WI38 (cell line): ENCODE results near the gene NCS1.

Experiments used
- H3K4me3 ChIP-seq: 2 replicates; pipeline ENCODE4 v1.5.1; 2011; ENCODE audit warnings: low read depth, mild to moderate bottlenecking, control low read depth, low read length
- CTCF ChIP-seq: IDR thresholded peaks from 2 replicates; pipeline ENCODE4 v1.5.1; 2012; ENCODE audit warnings: low read depth, mild to moderate bottlenecking, control low read depth, low read length

NCS1 gene

GRCh38 chr9:130140706-130141105 lies 31.5 kb upstream of the NCS1 start:
- TF ChIP-seq CTCF: no peak
- no peak overlapping the region for H3K4me3 ChIP-seq

- no peak overlapping the region for H3K4me3 ChIP-seq
- TF ChIP-seq CTCF: no peak
Measured at GRCh38 chr9:130142056-130142455, 30.1 kb upstream of the NCS1 start.

- TF ChIP-seq CTCF: no peak
Measured at GRCh38 chr9:130142641-130143040, 29.6 kb upstream of the NCS1 start.

GRCh38 chr9:130143279-130143893 lies 28.8 kb upstream of the NCS1 start:
- no peak overlapping the region for H3K4me3 ChIP-seq
- TF ChIP-seq CTCF: no peak

More at GRCh38 chr9:130142641-130143040, 29.6 kb upstream of the NCS1 start:
- H3K4me3 ChIP-seq: no peak overlapping the region

- no peak overlapping the region for H3K4me3 ChIP-seq
- no peak for TF ChIP-seq CTCF
Measured at GRCh38 chr9:130143958-130144366, 28.2 kb upstream of the NCS1 start.

- no peak for TF ChIP-seq CTCF
- H3K4me3 ChIP-seq: no peak overlapping the region
Measured at GRCh38 chr9:130144703-130145102, 27.5 kb upstream of the NCS1 start.

GRCh38 chr9:130145658-130146057 lies 26.5 kb upstream of the NCS1 start:
- TF ChIP-seq CTCF: no peak
- no peak overlapping the region for H3K4me3 ChIP-seq
